ENCODE measurements around the gene SRRM2.

- TF ChIP-seq, protein P1, sequence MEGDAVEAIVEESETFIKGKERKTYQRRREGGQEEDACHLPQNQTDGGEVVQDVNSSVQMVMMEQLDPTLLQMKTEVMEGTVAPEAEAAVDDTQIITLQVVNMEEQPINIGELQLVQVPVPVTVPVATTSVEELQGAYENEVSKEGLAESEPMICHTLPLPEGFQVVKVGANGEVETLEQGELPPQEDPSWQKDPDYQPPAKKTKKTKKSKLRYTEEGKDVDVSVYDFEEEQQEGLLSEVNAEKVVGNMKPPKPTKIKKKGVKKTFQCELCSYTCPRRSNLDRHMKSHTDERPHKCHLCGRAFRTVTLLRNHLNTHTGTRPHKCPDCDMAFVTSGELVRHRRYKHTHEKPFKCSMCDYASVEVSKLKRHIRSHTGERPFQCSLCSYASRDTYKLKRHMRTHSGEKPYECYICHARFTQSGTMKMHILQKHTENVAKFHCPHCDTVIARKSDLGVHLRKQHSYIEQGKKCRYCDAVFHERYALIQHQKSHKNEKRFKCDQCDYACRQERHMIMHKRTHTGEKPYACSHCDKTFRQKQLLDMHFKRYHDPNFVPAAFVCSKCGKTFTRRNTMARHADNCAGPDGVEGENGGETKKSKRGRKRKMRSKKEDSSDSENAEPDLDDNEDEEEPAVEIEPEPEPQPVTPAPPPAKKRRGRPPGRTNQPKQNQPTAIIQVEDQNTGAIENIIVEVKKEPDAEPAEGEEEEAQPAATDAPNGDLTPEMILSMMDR (IDR thresholded peaks at IDR 0.05; ENCODE audit: insufficient read depth, low read depth, low read length) = no peak
- no peak for TF ChIP-seq EZH2 (IDR thresholded peaks at IDR 0.05; ENCODE audit: insufficient read depth, low read length)
Observed at GRCh38 chr16:2717383-2718263, 34.8 kb upstream of the SRRM2 start.
